GM12874 (cell line): ENCODE measurements around the gene AGPAT1.

ENCODE experiments used
- CTCF ChIP-seq: IDR thresholded peaks from 2 replicates; pipeline ENCODE4 v1.5.1; 2011; ENCODE audit warnings: low read depth, mild to moderate bottlenecking, control low read depth, low read length, moderate library complexity; ENCODE audit not compliant: insufficient read depth

The AGPAT1 gene

GRCh38 chr6:32149092-32149755 lies 26.7 kb downstream of the AGPAT1 start:
- no peak for TF ChIP-seq CTCF

GRCh38 chr6:32148289-32149091 lies 27.4 kb downstream of the AGPAT1 start:
- no peak for TF ChIP-seq CTCF

- TF ChIP-seq CTCF = no peak
Observed at GRCh38 chr6:32147401-32148132, 28.3 kb downstream of the AGPAT1 start.

- no peak for TF ChIP-seq CTCF
Observed at GRCh38 chr6:32146687-32147086, 29.2 kb downstream of the AGPAT1 start.

- no peak for TF ChIP-seq CTCF
Observed at GRCh38 chr6:32146287-32146686, 29.6 kb downstream of the AGPAT1 start.

- TF ChIP-seq CTCF = no peak
Observed at GRCh38 chr6:32140420-32141046, 35.4 kb downstream of the AGPAT1 start.

GRCh38 chr6:32139590-32139989 lies 36.3 kb downstream of the AGPAT1 start:
- no peak for TF ChIP-seq CTCF
